Astrocyte (in vitro differentiated cells and primary cell): ENCODE results near the gene ECSCR.

Experiments used
- EZH2 ChIP-seq: IDR thresholded peaks from 2 replicates; pipeline ENCODE4 v1.6.1; 2012; ENCODE audit warnings: mild to moderate bottlenecking, low read length, inconsistent platforms; ENCODE audit not compliant: insufficient read depth
- TF ChIP-seq, protein P1 (sequence below): IDR thresholded peaks from 2 replicates; pipeline ENCODE4 v1.5.1; 2011; ENCODE audit warnings: low read depth, mild to moderate bottlenecking, inconsistent platforms, low read length, moderate library complexity; ENCODE audit not compliant: insufficient read depth

DNA sequence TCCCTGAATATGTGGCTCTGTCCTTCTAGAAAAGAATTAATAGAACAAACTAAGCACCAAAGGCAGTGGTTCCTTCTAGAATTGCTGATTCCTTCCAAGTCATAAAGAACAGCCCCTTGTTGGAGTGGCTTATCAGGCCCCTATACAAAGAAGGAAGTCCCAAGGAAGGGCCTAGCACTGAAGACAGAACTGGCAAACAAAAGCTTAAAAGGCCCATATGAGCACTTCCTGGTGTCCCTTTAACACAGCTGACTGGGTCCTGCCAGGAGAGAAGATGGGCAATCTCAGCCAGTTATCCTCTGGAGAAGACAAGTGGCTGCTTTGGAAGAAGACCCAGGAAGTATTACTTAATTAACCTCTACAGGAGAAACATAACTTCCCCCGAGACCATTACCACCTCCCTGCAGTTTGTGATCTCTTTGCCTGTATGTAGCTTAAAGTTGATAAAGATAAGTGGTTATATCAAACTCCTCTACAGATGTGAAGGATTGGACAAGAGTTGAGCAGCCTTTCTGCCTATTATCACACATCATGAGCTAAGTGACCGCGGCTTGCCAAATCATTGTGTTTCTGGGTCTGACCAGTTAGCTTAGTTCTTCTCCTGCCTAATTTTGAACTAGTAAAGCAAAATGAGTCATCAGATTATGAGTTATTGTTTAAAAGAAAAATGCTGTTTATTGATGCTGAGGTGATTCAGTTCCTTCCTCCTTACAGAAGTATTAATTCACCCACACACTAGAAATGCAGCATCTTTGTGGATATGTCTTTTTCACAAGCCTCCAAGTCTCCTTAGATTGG lies 33.3 kb upstream of the ECSCR start:
- TF ChIP-seq, protein P1, sequence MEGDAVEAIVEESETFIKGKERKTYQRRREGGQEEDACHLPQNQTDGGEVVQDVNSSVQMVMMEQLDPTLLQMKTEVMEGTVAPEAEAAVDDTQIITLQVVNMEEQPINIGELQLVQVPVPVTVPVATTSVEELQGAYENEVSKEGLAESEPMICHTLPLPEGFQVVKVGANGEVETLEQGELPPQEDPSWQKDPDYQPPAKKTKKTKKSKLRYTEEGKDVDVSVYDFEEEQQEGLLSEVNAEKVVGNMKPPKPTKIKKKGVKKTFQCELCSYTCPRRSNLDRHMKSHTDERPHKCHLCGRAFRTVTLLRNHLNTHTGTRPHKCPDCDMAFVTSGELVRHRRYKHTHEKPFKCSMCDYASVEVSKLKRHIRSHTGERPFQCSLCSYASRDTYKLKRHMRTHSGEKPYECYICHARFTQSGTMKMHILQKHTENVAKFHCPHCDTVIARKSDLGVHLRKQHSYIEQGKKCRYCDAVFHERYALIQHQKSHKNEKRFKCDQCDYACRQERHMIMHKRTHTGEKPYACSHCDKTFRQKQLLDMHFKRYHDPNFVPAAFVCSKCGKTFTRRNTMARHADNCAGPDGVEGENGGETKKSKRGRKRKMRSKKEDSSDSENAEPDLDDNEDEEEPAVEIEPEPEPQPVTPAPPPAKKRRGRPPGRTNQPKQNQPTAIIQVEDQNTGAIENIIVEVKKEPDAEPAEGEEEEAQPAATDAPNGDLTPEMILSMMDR, result no peak
- TF ChIP-seq EZH2, result no peak
